Osteocyte (in vitro differentiated cells): Measurements from ENCODE around the gene NTN4. TPM values are rescaled to one million over a fixed set of nuclear protein-coding genes. Genes with fewer than 3 reads are reported as not detected.

Experiments used
- DNase-seq: peaks from one replicate; pipeline ENCODE4 v3.0.0; 2021; ENCODE audit warnings: mixed read lengths; ENCODE audit not compliant: unreplicated experiment; ENCODE audit errors: extremely low spot score
- H3K27ac Mint-ChIP-seq: one replicate; pipeline ENCODE4 v1.8.0; 2021; ENCODE audit warnings: mild to moderate bottlenecking, mixed read lengths; ENCODE audit not compliant: unreplicated experiment
- H3K27me3 Mint-ChIP-seq: one replicate; pipeline ENCODE4 v1.8.0; 2021; ENCODE audit warnings: mixed read lengths; ENCODE audit not compliant: unreplicated experiment
- H3K36me3 Mint-ChIP-seq: one replicate; pipeline ENCODE4 v1.8.0; 2021; ENCODE audit warnings: mixed read lengths; ENCODE audit not compliant: unreplicated experiment
- H3K4me1 Mint-ChIP-seq: one replicate; pipeline ENCODE4 v1.8.0; 2021; ENCODE audit warnings: mixed read lengths; ENCODE audit not compliant: unreplicated experiment
- H3K4me3 Mint-ChIP-seq: one replicate; pipeline ENCODE4 v1.8.0; 2021; ENCODE audit warnings: mild to moderate bottlenecking, moderate library complexity, mixed read lengths; ENCODE audit not compliant: unreplicated experiment
- H3K9me3 Mint-ChIP-seq: one replicate; pipeline ENCODE4 v1.8.0; 2021; ENCODE audit warnings: mixed read lengths; ENCODE audit not compliant: unreplicated experiment
- CTCF ChIP-seq: fragments of 200-600 bp; sonication (generic); IDR thresholded peaks from 2 replicates; pipeline ENCODE4 v1.5.0; 2021; ENCODE audit warnings: antibody characterized with exemption, mild to moderate bottlenecking, moderate library complexity
- total RNA-seq: library from RNA; stranded (reverse); gene quantifications from 2 replicates; pipeline ENCODE4 v1.2.1, GENCODE V29; 2021

Gene NTN4
- total RNA-seq, 1 donor from 2014 or later = 654 TPM

GRCh38 chr12:95613021-95613420 lies 177.5 kb downstream of the NTN4 start:
- no peaks in the 10 kb centered on the region for H3K27me3 Mint-ChIP-seq
- H3K4me1 Mint-ChIP-seq = peaks cover 40% of the 10 kb centered on the region
- H3K9me3 Mint-ChIP-seq = no peaks in the 10 kb centered on the region
- H3K4me3 Mint-ChIP-seq = no peak overlapping the region
- no peaks in the 10 kb centered on the region for H3K36me3 Mint-ChIP-seq
- no peak for DNase-seq
- no peak overlapping the region for H3K27ac Mint-ChIP-seq
- TF ChIP-seq CTCF = no peak

GRCh38 chr12:95611676-95612309 lies 178.8 kb downstream of the NTN4 start:
- no peak for TF ChIP-seq CTCF
- Mint-ChIP-seq H3K4me1 (peaks cover 50% of the 10 kb centered on the region), H3K9me3 (no peaks in the 10 kb centered on the region), H3K27ac (no peak overlapping the region), H3K4me3 (no peak overlapping the region), H3K36me3 (no peaks in the 10 kb centered on the region), H3K27me3 (no peaks in the 10 kb centered on the region)
- DNase-seq = no peak

GRCh38 chr12:95608252-95609033 lies 182.1 kb downstream of the NTN4 start:
- no peak overlapping the region for H3K4me3 Mint-ChIP-seq
- no peak for TF ChIP-seq CTCF
- DNase-seq = no peak
- no peaks in the 10 kb centered on the region for H3K9me3 Mint-ChIP-seq
- peak overlapping the region; percentile 91 for H3K27ac Mint-ChIP-seq
- no peaks in the 10 kb centered on the region for H3K36me3 Mint-ChIP-seq
- peaks cover 61% of the 10 kb centered on the region for H3K4me1 Mint-ChIP-seq
- H3K27me3 Mint-ChIP-seq = no peaks in the 10 kb centered on the region

Other genes starting within 250 kb of the NTN4 start
- 0.39 and 0.73 TPM in 2 replicates for gene USP44, start 239.3 kb downstream of the NTN4 start, total RNA-seq
- gene SNRPF, start 68.2 kb upstream of the NTN4 start, total RNA-seq = 15.7 and 18.1 TPM in 2 replicates
- not detected in 2 replicates for gene CCDC38, start 151.8 kb upstream of the NTN4 start, total RNA-seq
- gene AMDHD1, start 152.6 kb upstream of the NTN4 start, total RNA-seq = not detected in 2 replicates
- 0.50 and 1.7 TPM in 2 replicates for gene HAL, start 205.6 kb upstream of the NTN4 start, total RNA-seq
- 68.3 and 69.4 TPM in 2 replicates for gene LTA4H, start 244.8 kb upstream of the NTN4 start, total RNA-seq